CD14-positive monocyte (primary cell): ENCODE data around the gene SHROOM2. TPM values are rescaled to one million over a fixed set of nuclear protein-coding genes. Genes with fewer than 3 reads are reported as not detected.
A peak's percentile ranks its signal among the peaks of the same experiment; 100 is the strongest.

Source experiments
- DNase-seq, 3 donors: peaks; one replicate each; pipeline ENCODE4 v3.0.0-alpha.2; 2011 to 2022
- H2AFZ ChIP-seq: 2 replicates; pipeline ENCODE4 v1.6.0; 2012; ENCODE audit warnings: mild to moderate bottlenecking, low read depth, low read length, inconsistent platforms; ENCODE audit not compliant: insufficient read depth, poor library complexity, severe bottlenecking
- H3K27ac ChIP-seq, 2 donors: 1 replicate in 1 of 2; 2 replicates in 1 of 2; pipeline ENCODE4 v1.5.1; 2012 to 2013; ENCODE audit warnings: low read length in 2 of 2, control low read depth in 1 of 2, inconsistent platforms in 1 of 2, low read depth in 1 of 2, mild to moderate bottlenecking in 1 of 2
- H3K27me3 ChIP-seq, 2 donors: one replicate each; pipeline versions ENCODE4 v1.6.0 to v1.6.1; 2011 to 2013; ENCODE audit warnings: low read length in 2 of 2; ENCODE audit not compliant: control insufficient read depth in 2 of 2, insufficient read depth in 2 of 2
- H3K36me3 ChIP-seq, 2 donors: replicated peaks in 1 of 2; 1 replicate in 1 of 2; 2 replicates in 1 of 2; pipeline versions ENCODE4 v1.5.1 to v1.6.1; 2012 to 2013; ENCODE audit warnings: low read length in 2 of 2, control low read depth in 1 of 2, inconsistent platforms in 1 of 2, mild to moderate bottlenecking in 1 of 2; ENCODE audit not compliant: insufficient read depth in 2 of 2, control insufficient read depth in 1 of 2
- H3K4me1 ChIP-seq, 2 donors: 1 replicate in 1 of 2; 2 replicates in 1 of 2; pipeline versions ENCODE4 v1.5.1 to v1.6.1; 2012 to 2013; ENCODE audit warnings: low read length in 2 of 2, control low read depth in 1 of 2, inconsistent platforms in 1 of 2, mild to moderate bottlenecking in 1 of 2, moderate library complexity in 1 of 2; ENCODE audit not compliant: insufficient read depth in 2 of 2, control insufficient read depth in 1 of 2
- H3K4me2 ChIP-seq: replicated peaks from 2 replicates; pipeline ENCODE3; 2012; ENCODE audit warnings: low read length, moderate library complexity, mild to moderate bottlenecking; ENCODE audit not compliant: poor library complexity, severe bottlenecking; ENCODE audit errors: extremely low read depth
- H3K4me3 ChIP-seq, 3 experiments: fragments of 200-600 bp in 1 of 3; sonication (generic) in 1 of 3; replicated peaks in 1 of 3; 1 replicate in 2 of 3; 2 replicates in 1 of 3; pipeline ENCODE4 v1.5.1; 2011 to 2013; ENCODE audit warnings: low read length in 3 of 3, mild to moderate bottlenecking in 3 of 3, control low read depth in 2 of 3, low read depth in 2 of 3, inconsistent platforms in 1 of 3, moderate library complexity in 1 of 3
- H3K79me2 ChIP-seq: 2 replicates; pipeline ENCODE4 v1.6.0; 2012; ENCODE audit warnings: mild to moderate bottlenecking, control low read depth, inconsistent platforms, low read length, moderate library complexity; ENCODE audit not compliant: insufficient read depth
- H3K9ac ChIP-seq: 2 replicates; pipeline ENCODE4 v1.6.0; 2017; ENCODE audit warnings: low read length, mild to moderate bottlenecking; ENCODE audit not compliant: insufficient read depth, poor library complexity, severe bottlenecking
- H3K9me3 ChIP-seq, 2 donors: replicated peaks in 1 of 2; 1 replicate in 1 of 2; 2 replicates in 1 of 2; pipeline versions ENCODE4 v1.5.1 to v1.6.1; 2012 to 2013; ENCODE audit warnings: low read length in 2 of 2, control low read depth in 1 of 2; ENCODE audit not compliant: control insufficient read depth in 1 of 2, insufficient read depth in 1 of 2
- H4K20me1 ChIP-seq: 2 replicates; pipeline ENCODE4 v1.6.0; 2012; ENCODE audit warnings: mild to moderate bottlenecking, low read length, control low read depth, moderate library complexity; ENCODE audit not compliant: insufficient read depth
- H3K27ac Mint-ChIP-seq, 7 donors: one replicate each; pipeline ENCODE4 v1.8.0; 2020; ENCODE audit warnings: mild to moderate bottlenecking in 7 of 7, mixed read lengths in 7 of 7, moderate library complexity in 6 of 7, inconsistent platforms in 2 of 7
- H3K27me3 Mint-ChIP-seq, 3 donors: one replicate each; pipeline ENCODE4 v1.8.0; 2021 to 2022; ENCODE audit warnings: low read depth in 3 of 3, mild to moderate bottlenecking in 3 of 3, mixed read lengths in 3 of 3, moderate library complexity in 3 of 3, inconsistent platforms in 1 of 3
- H3K36me3 Mint-ChIP-seq, 2 donors: one replicate each; pipeline ENCODE4 v1.8.0; 2020; ENCODE audit warnings: mixed read lengths in 2 of 2, inconsistent platforms in 1 of 2, mild to moderate bottlenecking in 1 of 2
- H3K4me1 Mint-ChIP-seq: one replicate; pipeline ENCODE4 v1.8.0; 2020; ENCODE audit warnings: mild to moderate bottlenecking, mixed read lengths
- H3K4me3 Mint-ChIP-seq, 2 donors: one replicate each; pipeline ENCODE4 v1.8.0; 2020; ENCODE audit warnings: mild to moderate bottlenecking in 2 of 2, mixed read lengths in 2 of 2, moderate library complexity in 1 of 2
- H3K9me3 Mint-ChIP-seq, 7 donors: one replicate each; pipeline ENCODE4 v1.8.0; 2020 to 2022; ENCODE audit warnings: mixed read lengths in 7 of 7, mild to moderate bottlenecking in 6 of 7, moderate library complexity in 6 of 7, inconsistent platforms in 2 of 7
- CTCF ChIP-seq: fragments of 200-600 bp; IDR thresholded peaks from one replicate; pipeline ENCODE4 v1.8.0; 2022; ENCODE audit warnings: antibody characterized with exemption, mild to moderate bottlenecking
- WGBS: methylation state at CpG from one replicate; pipeline ENCODE4 v1.1.5; 2013; ENCODE audit warnings: missing lambda C conversion rate; ENCODE audit not compliant: insufficient coverage; 5-methylcytosine and 5-hydroxymethylcytosine counted together
- intact Hi-C, 2 donors: fragments of 100-400 bp; cut with micrococcal nuclease; formaldehyde crosslinking; loops; one replicate each; pipeline versions ENCODE4 v1.15.0 to v1.15.1; 2023
- polyA plus RNA-seq, 3 donors: library from polyadenylated mRNA; depleted of rRNA in 1 of 3; unstranded in 2 of 3; stranded (reverse) in 1 of 3; fragments of 300-500 nt in 2 of 3; fragments of >200 nt in 1 of 3; fragmentation: Illumina TruSeq in 2 of 3; gene quantifications; 1 replicate in 2 of 3; 2 replicates in 1 of 3; pipeline ENCODE4 v1.2.3, GENCODE V29; 2012 to 2021

Gene SHROOM2
- polyA plus RNA-seq, 3 donors: not detected

GRCh38 chrX:9983441-9983840 is 197.2 kb downstream of the SHROOM2 start:
- Histone ChIP-seq H4K20me1 (no peaks in the 10 kb centered on the region), H3K4me3 (no peak overlapping the region), H3K4me1 (peaks cover 75 to 85% of the 10 kb centered on the region in 2 donors), H3K9ac (no peak overlapping the region), H2AFZ (peak overlapping the region; percentile 40), H3K9me3 (no peaks in the 10 kb centered on the region), H3K79me2 (no peaks in the 10 kb centered on the region), H3K27me3 (no peaks in the 10 kb centered on the region), H3K4me2 (no peak overlapping the region), H3K36me3 (no peaks in the 10 kb centered on the region), H3K27ac (peak overlapping the region; percentile 61 to 67)
- Mint-ChIP-seq H3K27me3 (peaks cover 0 to 6% (median 0%) of the 10 kb centered on the region in 3 donors), H3K4me3 (no peak overlapping the region), H3K36me3 (peaks cover 2 to 8% of the 10 kb centered on the region in 2 donors), H3K4me1 (peaks cover 59% of the 10 kb centered on the region), H3K9me3 (peaks cover 0 to 9% (median 0%) of the 10 kb centered on the region in 7 donors), H3K27ac (peak overlapping the region; percentile 36 to 92 (median 85))
- WGBS: 28% methylated on average over 11 of the region's 18 CpGs
- intact Hi-C loops: no loop called here
- peak in 2 of 3 donors; percentile 35 to 50 for DNase-seq
- no peak for TF ChIP-seq CTCF

- Histone ChIP-seq H2AFZ (peak overlapping the region; percentile 40), H3K79me2 (no peaks in the 10 kb centered on the region), H3K27ac (peak overlapping the region; percentile 61 to 67), H4K20me1 (no peaks in the 10 kb centered on the region), H3K4me2 (no peak overlapping the region), H3K9ac (no peak overlapping the region), H3K4me1 (peaks cover 78 to 89% of the 10 kb centered on the region in 2 donors), H3K27me3 (no peaks in the 10 kb centered on the region), H3K4me3 (no peak overlapping the region), H3K36me3 (no peaks in the 10 kb centered on the region), H3K9me3 (no peaks in the 10 kb centered on the region)
- no peak for DNase-seq
- Mint-ChIP-seq H3K4me3 (no peak overlapping the region), H3K36me3 (peaks cover 2 to 8% of the 10 kb centered on the region in 2 donors), H3K27ac (peak overlapping the region in 4 of 7 donors; percentile 73 to 92 (median 86)), H3K9me3 (peaks cover 0 to 9% (median 0%) of the 10 kb centered on the region in 7 donors), H3K4me1 (peaks cover 61% of the 10 kb centered on the region), H3K27me3 (peaks cover 0 to 6% (median 0%) of the 10 kb centered on the region in 3 donors)
- intact Hi-C loops: no loop called here
- whole genome bisulfite sequencing: 93% methylated on average over 6 of the region's 11 CpGs
- TF ChIP-seq CTCF: no peak
Observed at GRCh38 chrX:9983846-9984245, 197.6 kb downstream of the SHROOM2 start.
